Kidney (tissue), 22 donors: ENCODE data around the gene TRIO. TPM values are rescaled to one million over a fixed set of nuclear protein-coding genes. Genes with fewer than 3 reads are reported as not detected.
"Not testable (repeated sequence)": the region's sequence is repeated elsewhere in the genome, so short reads cannot be mapped to it uniquely, and the experiment has no call there.

Experiments used
- DNase-seq, 5 donors: peaks; one replicate each; pipeline ENCODE4 v3.0.0-alpha.2; 2013 to 2020
- FAIRE-seq: peaks from 2 replicates; lab custom pipeline; 2012; peaks lifted over from hg19 to GRCh38; lab: Jason Lieb, UNC
- H3K27ac ChIP-seq, 2 donors: one replicate each; pipeline ENCODE4 v1.7.0; 2013; ENCODE audit warnings: low read depth in 2 of 2, low read length in 2 of 2, inconsistent platforms in 1 of 2
- H3K27me3 ChIP-seq: one replicate; pipeline ENCODE4 v1.7.1; 2013; ENCODE audit warnings: low read length, inconsistent platforms; ENCODE audit not compliant: control insufficient read depth, insufficient read depth
- H3K36me3 ChIP-seq, 3 donors: one replicate each; pipeline versions ENCODE4 v1.7.0 to v1.7.1; 2013; ENCODE audit warnings: low read length in 3 of 3, control low read depth in 1 of 3, inconsistent platforms in 1 of 3; ENCODE audit not compliant: insufficient read depth in 3 of 3, control insufficient read depth in 2 of 3
- H3K4me1 ChIP-seq, 3 donors: one replicate each; pipeline versions ENCODE4 v1.7.0 to v1.7.1; 2013; ENCODE audit warnings: low read length in 3 of 3, inconsistent platforms in 1 of 3, low read depth in 1 of 3; ENCODE audit not compliant: control insufficient read depth in 2 of 3, insufficient read depth in 2 of 3
- H3K4me3 ChIP-seq, 3 donors: one replicate each; pipeline versions ENCODE4 v1.7.0 to v1.8.1; 2013; ENCODE audit warnings: low read length in 3 of 3, control low read depth in 1 of 3, inconsistent platforms in 1 of 3
- H3K9ac ChIP-seq, 3 donors: one replicate each; pipeline versions ENCODE4 v1.7.0 to v1.7.1; 2013; ENCODE audit warnings: low read length in 3 of 3, control low read depth in 1 of 3, inconsistent platforms in 1 of 3
- H3K9me3 ChIP-seq, 3 donors: one replicate each; pipeline versions ENCODE4 v1.7.0 to v1.7.1; 2013; ENCODE audit warnings: low read length in 3 of 3, control low read depth in 1 of 3, inconsistent platforms in 1 of 3; ENCODE audit not compliant: control insufficient read depth in 2 of 3, insufficient read depth in 1 of 3
- intact Hi-C: fragments of 100-400 bp; cut with DNase I; formaldehyde crosslinking; loops from one replicate; pipeline ENCODE4 v1.11.1; 2022
- long read RNA-seq, 10 donors: library from polyadenylated mRNA in 1 of 10; unstranded in 1 of 10; transcript quantifications; one replicate each; pipeline ENCODE4 v2.0.0 and lab custom pipeline, GENCODE V29; 2021 to 2026
- polyA plus RNA-seq: library from polyadenylated mRNA; stranded (reverse); fragments of 350-450 nt; fragmentation: Illumina TruSeq; extraction: RNeasy Lipid Tissue Mini Kit (QIAGEN cat#74804); gene quantifications from one replicate; pipeline ENCODE4 v1.2.3, GENCODE V29; 2014; ENCODE audit warnings: low read depth, low replicate concordance; ENCODE audit not compliant: insufficient read depth
- total RNA-seq: library from RNA; stranded (reverse); fragmentation: NEBNext Ultra II Directional; extraction: Animal tissue kit (Norgen Biotek cat#: 25700); gene quantifications from one replicate; pipeline ENCODE4 v1.2.1, GENCODE V29; 2021
- TF ChIP-seq, protein P1 (sequence below): IDR thresholded peaks from 3 replicates; pipeline ENCODE4 v1.5.1; 2012; ENCODE audit warnings: mild to moderate bottlenecking, moderate library complexity, borderline replicate concordance; ENCODE audit not compliant: insufficient read depth; ENCODE audit errors: extremely low read depth
- donor health status: control.
- donor health status: control.
- donor health status: control.
- donor health status: control.
- donor health status: control.
- donor health status: DM: yes; HTN: yes; CAD: no.
- donor health status: Normal renal cell carcinoma (clear cell type).

TRIO gene
- 149 TPM for total RNA-seq
- 9.5 TPM for polyA plus RNA-seq
- long read RNA-seq, donor 1, partial matches to known transcripts, result 0 of 2 reads
- long read RNA-seq, donor 1, other reads (novel, unspliced or antisense), result 0 of 2 reads
- long read RNA-seq, donor 2, partial matches to known transcripts, result 29 of 32 reads
- long read RNA-seq, donor 2, other reads (novel, unspliced or antisense), result 0 of 32 reads
- long read RNA-seq, donor 3, partial matches to known transcripts, result 0 of 3 reads
- long read RNA-seq, donor 3, other reads (novel, unspliced or antisense), result 0 of 3 reads
- long read RNA-seq, donor 4, partial matches to known transcripts, result 0 of 4 reads
- long read RNA-seq, donor 4, other reads (novel, unspliced or antisense), result 0 of 4 reads
- long read RNA-seq, donor 5, result 0 reads
- long read RNA-seq, donor 6, partial matches to known transcripts, result 4,475 of 4,475 reads
- long read RNA-seq, donor 6, other reads (novel, unspliced or antisense), result 0 of 4,475 reads
- long read RNA-seq, donor 7, partial matches to known transcripts, result 8 of 25 reads
- long read RNA-seq, donor 7, other reads (novel, unspliced or antisense), result 16 of 25 reads
- long read RNA-seq, donor 8, partial matches to known transcripts, result 32 of 35 reads
- long read RNA-seq, donor 8, other reads (novel, unspliced or antisense), result 0 of 35 reads
- long read RNA-seq, donor 9, partial matches to known transcripts, result 0 of 1 reads
- long read RNA-seq, donor 9, other reads (novel, unspliced or antisense), result 0 of 1 reads
- long read RNA-seq, donor 10, partial matches to known transcripts, result 0 of 8 reads
- long read RNA-seq, donor 10, other reads (novel, unspliced or antisense), result 0 of 8 reads

DNA sequence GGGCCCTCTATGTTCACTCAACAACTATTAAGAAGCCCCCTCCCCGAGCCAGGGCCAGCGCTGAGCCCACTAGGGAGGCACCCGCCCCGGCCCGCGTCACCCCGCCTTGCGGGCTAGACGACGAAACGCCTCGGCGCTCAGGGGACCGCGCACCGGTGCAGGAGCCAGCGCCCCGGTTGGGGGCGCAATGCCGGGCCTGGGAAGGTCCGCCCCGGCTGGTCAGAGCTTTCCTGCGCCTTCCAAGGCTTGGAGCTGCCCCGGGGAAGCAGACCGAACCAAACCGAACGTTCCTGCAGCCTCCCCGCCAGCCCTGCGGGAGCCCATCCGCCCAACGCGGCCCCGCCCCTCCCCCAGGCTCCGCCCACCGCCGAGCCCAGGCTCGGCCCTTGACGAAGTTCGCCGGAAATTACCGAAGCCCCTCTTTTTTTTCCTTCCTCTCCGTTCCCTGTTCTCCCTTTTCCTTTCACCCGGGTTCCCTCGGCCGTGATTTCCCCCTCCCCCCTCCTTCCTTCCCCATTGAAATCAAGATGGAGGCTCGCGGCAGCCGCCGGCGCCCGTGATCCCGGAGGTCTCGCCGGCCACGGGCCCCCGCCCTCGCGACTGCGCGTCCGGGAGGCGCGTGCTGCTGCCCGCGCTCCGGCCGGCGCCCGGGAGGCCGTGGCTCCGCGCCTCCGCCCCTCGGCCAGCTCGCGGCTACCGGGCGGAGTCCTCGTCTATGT, at the start of gene TRIO:
TRIO (plus strand) TSS at position 516 of the 719 bp plus-strand sequence. CDS start 384 bp downstream, outside the sequence.
- FAIRE-seq, result no peak
- DNase-seq, result peak; percentile 96 to 98 (median 97)
- H3K27ac ChIP-seq, result peak within 1 kb of the TSS; percentile 92
- no peaks in the 10 kb centered on the region for H3K27me3 ChIP-seq
- TF ChIP-seq, protein P1, sequence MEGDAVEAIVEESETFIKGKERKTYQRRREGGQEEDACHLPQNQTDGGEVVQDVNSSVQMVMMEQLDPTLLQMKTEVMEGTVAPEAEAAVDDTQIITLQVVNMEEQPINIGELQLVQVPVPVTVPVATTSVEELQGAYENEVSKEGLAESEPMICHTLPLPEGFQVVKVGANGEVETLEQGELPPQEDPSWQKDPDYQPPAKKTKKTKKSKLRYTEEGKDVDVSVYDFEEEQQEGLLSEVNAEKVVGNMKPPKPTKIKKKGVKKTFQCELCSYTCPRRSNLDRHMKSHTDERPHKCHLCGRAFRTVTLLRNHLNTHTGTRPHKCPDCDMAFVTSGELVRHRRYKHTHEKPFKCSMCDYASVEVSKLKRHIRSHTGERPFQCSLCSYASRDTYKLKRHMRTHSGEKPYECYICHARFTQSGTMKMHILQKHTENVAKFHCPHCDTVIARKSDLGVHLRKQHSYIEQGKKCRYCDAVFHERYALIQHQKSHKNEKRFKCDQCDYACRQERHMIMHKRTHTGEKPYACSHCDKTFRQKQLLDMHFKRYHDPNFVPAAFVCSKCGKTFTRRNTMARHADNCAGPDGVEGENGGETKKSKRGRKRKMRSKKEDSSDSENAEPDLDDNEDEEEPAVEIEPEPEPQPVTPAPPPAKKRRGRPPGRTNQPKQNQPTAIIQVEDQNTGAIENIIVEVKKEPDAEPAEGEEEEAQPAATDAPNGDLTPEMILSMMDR, result peak; percentile 46
- H3K36me3 ChIP-seq, result no peaks in the 10 kb centered on the region
- H3K9ac ChIP-seq, result peak within 1 kb of the TSS; percentile 45 to 81 (median 68)
- H3K4me3 ChIP-seq, result peak within 1 kb of the TSS; percentile 78 to 86 (median 79)
- H3K9me3 ChIP-seq, result no peaks in the 10 kb centered on the region
- peaks cover 0 to 17% (median 12%) of the 10 kb centered on the region in 3 donors for H3K4me1 ChIP-seq
- intact Hi-C loops, result no loop called here

- H3K27me3 ChIP-seq, H3K9me3 ChIP-seq, H3K4me3 ChIP-seq, intact Hi-C loops, H3K4me1 ChIP-seq, FAIRE-seq, H3K27ac ChIP-seq, H3K36me3 ChIP-seq, DNase-seq, H3K9ac ChIP-seq: not testable (repeated sequence)
Observed at GRCh38 chr5:14097380-14097779, 45.8 kb upstream of the TRIO start.

- FAIRE-seq, result no peak
- no peaks in the 10 kb centered on the region for H3K27me3 ChIP-seq
- no peak overlapping the region for H3K9ac ChIP-seq
- no peak for DNase-seq
- no peak overlapping the region for H3K4me3 ChIP-seq
- intact Hi-C loops, result no loop called here
- H3K27ac ChIP-seq, result no peak overlapping the region
- TF ChIP-seq, protein P1, result no peak
- no peaks in the 10 kb centered on the region for H3K4me1 ChIP-seq
- no peaks in the 10 kb centered on the region for H3K9me3 ChIP-seq
- no peaks in the 10 kb centered on the region for H3K36me3 ChIP-seq
Observed at GRCh38 chr5:14097998-14098471, 45.1 kb upstream of the TRIO start.
